Measurements from ENCODE around the gene USP10. TPM values are rescaled to one million over a fixed set of nuclear protein-coding genes. Genes with fewer than 3 reads are reported as not detected.

Gene USP10
- total and polyA plus RNA-seq, 2 donors (not counting 3 experiments of a cell fraction or from before 2014, with no cell fraction given) = 84.0 to 115 TPM

DNA sequence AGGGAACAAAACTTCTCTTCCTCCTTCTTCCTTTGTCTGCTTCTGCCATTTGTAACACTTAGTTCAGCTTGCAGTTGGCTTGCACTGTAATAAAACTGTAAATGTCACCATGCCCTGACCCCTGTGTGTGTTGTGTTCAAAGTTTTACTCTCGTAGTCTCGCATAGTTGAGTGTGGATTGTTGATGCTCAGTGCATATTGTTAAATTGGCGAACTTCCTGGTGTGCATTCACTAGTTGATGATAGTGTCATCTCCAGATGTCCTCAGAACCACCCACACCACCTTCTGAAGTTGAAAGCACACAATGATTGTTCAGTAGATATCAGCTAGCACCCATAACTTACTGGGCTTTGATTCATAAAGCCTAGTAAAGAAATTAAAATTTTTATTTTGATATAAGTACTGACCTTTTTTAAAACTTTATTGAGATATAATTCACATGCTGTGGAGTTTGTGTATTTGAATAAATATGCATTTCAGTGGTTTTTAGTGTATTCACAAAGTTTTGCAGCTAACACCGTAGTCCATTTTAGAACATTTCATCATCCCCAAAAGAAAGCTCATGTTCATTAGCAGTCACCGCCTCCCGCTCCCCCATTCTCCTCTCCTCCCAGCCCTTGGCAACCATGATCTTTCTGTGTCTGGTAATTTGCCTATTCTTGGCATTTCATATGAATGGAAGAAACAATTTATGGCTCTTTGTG, 25.0 kb downstream of the USP10 start:
- no peak for TF ChIP-seq MAX (IDR thresholded peaks at IDR 0.05; ENCODE audit: insufficient read depth, insufficient read length)
- TF ChIP-seq MYC (IDR thresholded peaks at IDR 0.05; ENCODE audit: low read depth, low read length) = no peak
- no peak for TF ChIP-seq JUN (IDR thresholded peaks at IDR 0.05; ENCODE audit: borderline replicate concordance, insufficient read depth, insufficient read length, low read depth)
- TF ChIP-seq FOS (IDR thresholded peaks at IDR 0.05; ENCODE audit: borderline replicate concordance, insufficient read depth, low read length) = no peak
- TF ChIP-seq CTCF (IDR thresholded peaks at IDR 0.05; ENCODE audit: extremely low read depth in 1 of 2, insufficient read depth in 1 of 2, low read depth in 1 of 2, low read length in 2 of 2) = no peak
- TF ChIP-seq POLR2A (IDR thresholded peaks at IDR 0.05; ENCODE audit: low read depth, low read length) = no peak
- no peak for TF ChIP-seq POLR2AphosphoS5 (IDR thresholded peaks at IDR 0.05; ENCODE audit: insufficient read depth, low read depth, low read length)
- FAIRE-seq = no peak

More for the DNA sequence above, 25.0 kb downstream of the USP10 start:
- dilution Hi-C loops (cut with MboI; ENCODE audit: extremely low pct_ligation_motif_present, low sequenced_read_pairs) (no loop called here), intact Hi-C loops (cut with micrococcal nuclease) (no loop called here)
- no peak overlapping the region for H3K27ac ChIP-seq (ENCODE audit: insufficient read depth, low read depth, low read length)
- no peaks in the 10 kb centered on the region for H3K36me3 ChIP-seq (ENCODE audit: control insufficient read depth in 2 of 2, extremely low read depth in 1 of 2, insufficient read depth in 2 of 2, low read length in 2 of 2)
- no peaks in the 10 kb centered on the region for H3K9me3 ChIP-seq (replicated peaks; ENCODE audit: control insufficient read depth, insufficient read depth, low read length)
- no peak overlapping the region for H3K4me3 ChIP-seq (replicated peaks in 1 of 3; ENCODE audit: insufficient read depth in 1 of 3, low read depth in 1 of 3, low read length in 3 of 3)
- peaks cover 55% of the 10 kb centered on the region for H3K4me1 ChIP-seq (ENCODE audit: control insufficient read depth, extremely low read depth, insufficient read depth, low read length)
- no peak overlapping the region for H3K4me2 ChIP-seq (ENCODE audit: insufficient read depth, low read length)
- ChIA-PET CTCF (interaction anchor here (0.9 to 9.3 kb wide), 16 partner anchors 11 to 448 kb away, joined by 4 to 148 read pairs (median 24); partner anchors contain the start of gene MEAK7), POLR2A (no interaction called here)
- no peaks in the 10 kb centered on the region for H3K27me3 ChIP-seq (ENCODE audit: control insufficient read depth in 2 of 2, insufficient read depth in 2 of 2, low read length in 2 of 2)
- no peaks in the 10 kb centered on the region for H3K9me1 ChIP-seq (replicated peaks; ENCODE audit: control insufficient read depth, extremely low read depth, insufficient read depth, low read length)
- H4K20me1 ChIP-seq (replicated peaks; ENCODE audit: control insufficient read depth, extremely low read depth, insufficient read depth, low read length) = peaks cover 4% of the 10 kb centered on the region
- H3K9ac ChIP-seq (replicated peaks; ENCODE audit: extremely low read depth, insufficient read depth, low read length) = no peak overlapping the region
- H2AFZ ChIP-seq (ENCODE audit: low read depth, low read length) = no peak overlapping the region
- H3K79me2 ChIP-seq (ENCODE audit: control insufficient read depth, insufficient read depth, low read length) = peaks cover 98% of the 10 kb centered on the region
- DNase-seq (ENCODE audit: low read depth, low spot score) = no peak
- BruUV-seq (replicated peaks) = no TSS peak

All from endothelial cell of umbilical vein (primary cell).